Activated CD4-positive, alpha-beta T cell treated with anti-CD3 and anti-CD28 coated beads, Interleukin-2, amount 50 U/mL, for 48 hours (primary cell): ENCODE data around the gene FNIP1.
A peak's percentile ranks its signal among the peaks of the same experiment; 100 is the strongest.
"Not testable (repeated sequence)": the region's sequence is repeated elsewhere in the genome, so short reads cannot be mapped to it uniquely, and the experiment has no call there.

ENCODE experiments used
- DNase-seq, 2 experiments: peaks; one replicate each; pipeline ENCODE4 v3.0.0-alpha.2; 2020

The FNIP1 gene

DNA sequence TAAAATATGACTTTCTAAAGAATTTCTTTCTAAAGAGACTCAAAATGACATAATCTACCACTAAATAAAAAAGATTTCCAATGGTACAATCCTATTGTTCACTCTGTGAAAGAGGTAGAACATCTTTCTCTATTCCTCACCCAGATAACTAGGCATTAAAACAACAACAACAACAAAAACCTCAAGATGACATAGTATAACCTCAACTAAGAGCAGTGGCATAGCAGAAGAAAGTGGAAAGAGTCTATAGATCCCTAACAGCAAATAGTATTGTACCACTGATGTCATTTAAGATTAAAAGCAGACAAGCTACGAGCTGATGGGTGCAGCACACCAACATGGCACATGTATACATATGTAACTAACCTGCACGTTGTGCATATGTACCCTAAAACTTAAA lies 191.7 kb downstream of the FNIP1 start:
- no peak for DNase-seq

DNA sequence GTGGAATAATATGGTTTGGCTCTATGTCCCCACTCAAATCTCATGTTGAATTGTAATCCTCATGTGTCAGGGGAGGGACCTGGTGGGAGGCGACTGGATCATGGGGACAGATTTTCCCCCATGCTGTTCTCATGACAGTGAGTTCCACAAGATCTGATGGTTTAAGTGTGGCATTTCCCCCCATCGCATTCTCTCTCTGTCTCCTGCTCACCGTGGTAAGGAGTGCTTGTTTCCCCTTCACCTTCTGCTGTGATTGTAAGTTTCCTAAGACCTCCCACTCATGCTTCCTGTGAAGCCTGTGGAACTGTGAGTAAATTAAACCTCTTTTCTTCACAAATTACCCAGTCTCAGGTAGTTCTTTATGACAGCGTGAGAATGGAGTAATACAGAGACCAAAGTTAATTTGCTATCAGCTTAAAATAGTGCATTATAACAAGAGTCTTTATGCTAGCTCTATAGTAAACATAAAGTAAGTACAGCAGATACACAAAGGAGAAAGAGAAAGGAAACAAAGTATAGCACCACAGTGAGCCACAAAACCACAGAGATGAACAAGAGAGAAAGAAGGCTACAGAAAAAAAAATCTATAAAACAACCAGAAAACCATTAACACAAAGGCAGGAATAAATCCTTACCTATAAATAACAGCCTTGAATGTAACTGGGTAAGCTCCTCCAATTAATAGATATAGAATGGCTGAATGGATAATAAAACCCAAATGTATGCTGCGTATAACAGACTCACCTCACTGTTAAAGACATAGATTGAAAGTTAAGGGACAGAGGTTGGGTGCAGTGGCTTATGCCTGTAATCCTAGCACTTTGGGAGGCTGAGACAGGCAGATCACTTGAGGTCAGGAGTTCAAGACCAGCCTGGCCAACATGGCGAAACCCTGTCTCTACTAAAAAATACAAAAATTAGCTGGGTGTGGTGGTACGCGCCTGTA lies 201.5 kb downstream of the FNIP1 start:
- DNase-seq: peak in 1 of 2 experiments; percentile 24

DNA sequence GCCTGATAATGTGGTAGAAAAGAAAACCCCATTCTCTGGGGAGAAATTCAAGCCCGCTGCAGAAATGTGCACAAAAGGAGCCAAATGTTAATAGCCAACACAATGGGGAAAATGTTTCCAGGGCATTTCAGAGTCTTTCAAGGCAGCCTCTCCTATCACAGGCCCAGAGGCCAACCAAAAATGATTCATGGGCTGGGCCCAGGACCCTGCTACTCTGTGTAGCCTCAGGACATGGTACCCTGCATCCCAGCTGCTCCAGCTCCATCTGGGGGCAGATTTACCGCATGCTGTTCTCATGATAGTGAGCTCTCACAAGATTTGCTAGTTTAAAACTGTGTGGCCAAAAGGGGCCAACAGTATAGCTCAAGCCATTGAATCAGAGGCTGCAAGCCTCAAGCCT lies 202.9 kb downstream of the FNIP1 start:
- DNase-seq: no peak

DNA sequence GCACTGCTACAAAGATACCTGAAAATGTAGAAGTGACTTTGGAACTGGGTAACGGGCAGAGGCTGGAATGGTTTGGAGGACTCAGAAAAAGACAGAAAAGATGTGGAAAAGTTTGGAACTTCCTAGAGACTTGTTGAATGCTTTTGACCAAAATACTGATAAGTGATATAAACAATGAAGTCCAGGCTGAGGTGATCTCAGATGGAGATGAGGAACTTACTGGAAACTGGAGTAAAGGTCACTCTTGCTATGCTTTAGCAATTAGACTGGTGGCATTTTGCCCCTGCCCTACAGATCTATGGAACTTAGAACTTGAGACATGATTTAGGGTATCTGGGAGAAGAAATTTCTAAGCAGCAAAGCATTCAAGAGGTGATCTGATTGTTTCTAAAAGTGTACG lies 203.4 kb downstream of the FNIP1 start:
- not testable (repeated sequence) for DNase-seq
